MCF 10A (cell line): ENCODE results near the gene CENPE. TPM values are rescaled to one million over a fixed set of nuclear protein-coding genes. Genes with fewer than 3 reads are reported as not detected.

Experiments used
- BruUV-seq: library from RNA; stranded (reverse); fragments of 400-500 nt; replicated peaks from 2 replicates; lab custom pipeline; 2021; lab: Mats Ljungman, UMichigan
- CTCF ChIA-PET: fragments of 300-600 bp; sonication (Branson Sonifier 250); formaldehyde crosslinking; extraction: SDS; loops from one replicate; lab custom pipeline; 2021; ENCODE audit warnings: antibody characterized with exemption, inconsistent platforms; lab: Yijun Ruan, JAX
- POLR2A ChIA-PET: fragments of 300-600, 350-650 bp; sonication (Branson Sonifier 250); formaldehyde crosslinking; extraction: SDS; loops from one replicate; lab custom pipeline; 2020; ENCODE audit warnings: antibody characterized with exemption, inconsistent platforms; lab: Yijun Ruan, JAX
- DNase-seq: peaks from one replicate; pipeline ENCODE4 v3.0.0-alpha.2; 2018; ENCODE audit not compliant: unreplicated experiment
- H3K27ac Mint-ChIP-seq: one replicate; pipeline ENCODE4 v1.8.0; 2022; ENCODE audit warnings: mild to moderate bottlenecking, low read depth, mixed read lengths; ENCODE audit not compliant: unreplicated experiment
- H3K27me3 Mint-ChIP-seq: one replicate; pipeline ENCODE4 v1.8.0; 2022; ENCODE audit warnings: mixed read lengths; ENCODE audit not compliant: insufficient read depth, unreplicated experiment
- H3K36me3 Mint-ChIP-seq: one replicate; pipeline ENCODE4 v1.8.0; 2022; ENCODE audit warnings: mild to moderate bottlenecking, moderate library complexity, mixed read lengths; ENCODE audit not compliant: insufficient read depth, unreplicated experiment
- H3K4me1 Mint-ChIP-seq: one replicate; pipeline ENCODE4 v1.8.0; 2022; ENCODE audit warnings: mixed read lengths; ENCODE audit not compliant: insufficient read depth, unreplicated experiment
- H3K4me3 Mint-ChIP-seq: one replicate; pipeline ENCODE4 v1.8.0; 2022; ENCODE audit warnings: mild to moderate bottlenecking, moderate library complexity, mixed read lengths; ENCODE audit not compliant: unreplicated experiment
- H3K9me3 Mint-ChIP-seq: one replicate; pipeline ENCODE4 v1.8.0; 2022; ENCODE audit warnings: mixed read lengths; ENCODE audit not compliant: unreplicated experiment
- intact Hi-C: fragments of 100-400 bp; cut with micrococcal nuclease; formaldehyde crosslinking; loops from 2 replicates; pipeline ENCODE4 v1.14.1; 2022
- total RNA-seq: library from RNA; stranded (reverse); gene quantifications from 2 replicates; pipeline ENCODE4 v1.2.3, GENCODE V29; 2022
- TF ChIP-seq, protein P1 (sequence below): fragments of 200-600 bp; IDR thresholded peaks from one replicate; pipeline ENCODE4 v1.8.0; 2022; ENCODE audit warnings: antibody characterized with exemption, mild to moderate bottlenecking; ENCODE audit not compliant: unreplicated experiment

Gene CENPE
- total RNA-seq, 1 experiment from 2014 or later = 32.4 TPM

GRCh38 chr4:103168993-103169392 lies 29.1 kb downstream of the CENPE start:
- Mint-ChIP-seq H3K27me3 (no peaks in the 10 kb centered on the region), H3K9me3 (peaks cover 18% of the 10 kb centered on the region)

DNA sequence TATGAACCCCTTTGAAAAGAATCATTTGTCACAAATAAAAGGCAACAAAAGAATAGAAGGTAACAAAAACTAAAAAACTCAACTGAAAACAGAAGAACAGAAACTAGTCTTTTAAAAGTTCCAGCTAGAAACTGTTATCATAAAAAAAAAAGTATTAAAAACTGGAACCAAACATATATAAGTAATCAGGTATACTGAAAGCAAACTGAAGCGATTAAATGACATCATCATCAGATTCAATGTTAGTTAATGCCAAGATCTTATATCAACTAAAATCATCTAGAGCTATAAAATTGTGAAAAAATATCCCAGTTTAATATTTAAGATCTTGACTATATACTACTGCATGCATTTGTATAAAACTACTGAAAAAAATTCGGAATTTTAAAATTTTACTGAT lies 36.0 kb downstream of the CENPE start:
- peaks cover 8% of the 10 kb centered on the region for H3K36me3 Mint-ChIP-seq
- TF ChIP-seq, protein P1, sequence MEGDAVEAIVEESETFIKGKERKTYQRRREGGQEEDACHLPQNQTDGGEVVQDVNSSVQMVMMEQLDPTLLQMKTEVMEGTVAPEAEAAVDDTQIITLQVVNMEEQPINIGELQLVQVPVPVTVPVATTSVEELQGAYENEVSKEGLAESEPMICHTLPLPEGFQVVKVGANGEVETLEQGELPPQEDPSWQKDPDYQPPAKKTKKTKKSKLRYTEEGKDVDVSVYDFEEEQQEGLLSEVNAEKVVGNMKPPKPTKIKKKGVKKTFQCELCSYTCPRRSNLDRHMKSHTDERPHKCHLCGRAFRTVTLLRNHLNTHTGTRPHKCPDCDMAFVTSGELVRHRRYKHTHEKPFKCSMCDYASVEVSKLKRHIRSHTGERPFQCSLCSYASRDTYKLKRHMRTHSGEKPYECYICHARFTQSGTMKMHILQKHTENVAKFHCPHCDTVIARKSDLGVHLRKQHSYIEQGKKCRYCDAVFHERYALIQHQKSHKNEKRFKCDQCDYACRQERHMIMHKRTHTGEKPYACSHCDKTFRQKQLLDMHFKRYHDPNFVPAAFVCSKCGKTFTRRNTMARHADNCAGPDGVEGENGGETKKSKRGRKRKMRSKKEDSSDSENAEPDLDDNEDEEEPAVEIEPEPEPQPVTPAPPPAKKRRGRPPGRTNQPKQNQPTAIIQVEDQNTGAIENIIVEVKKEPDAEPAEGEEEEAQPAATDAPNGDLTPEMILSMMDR = no peak
- DNase-seq = no peak
- no peaks in the 10 kb centered on the region for H3K9me3 Mint-ChIP-seq
- intact Hi-C loops = no loop called here
- no TSS peak for BruUV-seq
- no peaks in the 10 kb centered on the region for H3K4me1 Mint-ChIP-seq
- ChIA-PET POLR2A (interaction anchor here (0.7 to 1.9 kb wide), 2 partner anchors 12 to 19 kb away, joined by 3 to 7 read pairs; no protein-coding TSS in a partner anchor), CTCF (interaction anchor here (0.6 kb wide), 2 partner anchors 966 to 1181 kb away, joined by 3 read pairs; no protein-coding TSS in a partner anchor)
- H3K27me3 Mint-ChIP-seq = no peaks in the 10 kb centered on the region
- H3K27ac Mint-ChIP-seq = no peak overlapping the region
- H3K4me3 Mint-ChIP-seq = no peak overlapping the region

More at GRCh38 chr4:103168993-103169392, 29.1 kb downstream of the CENPE start:
- POLR2A ChIA-PET = no interaction called here
- no TSS peak for BruUV-seq
- intact Hi-C loops = no loop called here
- no peak for DNase-seq
- Mint-ChIP-seq H3K36me3 (peaks cover 18% of the 10 kb centered on the region), H3K4me3 (no peak overlapping the region), H3K4me1 (peaks cover 25% of the 10 kb centered on the region), H3K27ac (no peak overlapping the region)
- CTCF ChIA-PET = interaction anchor here (0.6 to 1.1 kb wide), 5 partner anchors 10 to 107 kb away, joined by 3 to 5 read pairs (median 3); no protein-coding TSS in a partner anchor
- TF ChIP-seq, protein P1 = no peak

GRCh38 chr4:103158760-103159159 lies 39.4 kb downstream of the CENPE start:
- intact Hi-C loops = no loop called here
- no peaks in the 10 kb centered on the region for H3K27me3 Mint-ChIP-seq
- DNase-seq = no peak
- CTCF ChIA-PET = interaction anchor here (0.7 kb wide), 1 partner anchor 9 kb away, joined by 3 read pairs; no protein-coding TSS in a partner anchor
- H3K27ac Mint-ChIP-seq = no peak overlapping the region
- TF ChIP-seq, protein P1 = no peak
- H3K36me3 Mint-ChIP-seq = peaks cover 22% of the 10 kb centered on the region
- peaks cover 5% of the 10 kb centered on the region for H3K9me3 Mint-ChIP-seq
- POLR2A ChIA-PET = interaction anchor here (0.8 kb wide), 1 partner anchor 844 kb away, joined by 3 read pairs; no protein-coding TSS in a partner anchor
- BruUV-seq = TSS peak; percentile 86
- no peak overlapping the region for H3K4me3 Mint-ChIP-seq
- H3K4me1 Mint-ChIP-seq = no peaks in the 10 kb centered on the region

DNA sequence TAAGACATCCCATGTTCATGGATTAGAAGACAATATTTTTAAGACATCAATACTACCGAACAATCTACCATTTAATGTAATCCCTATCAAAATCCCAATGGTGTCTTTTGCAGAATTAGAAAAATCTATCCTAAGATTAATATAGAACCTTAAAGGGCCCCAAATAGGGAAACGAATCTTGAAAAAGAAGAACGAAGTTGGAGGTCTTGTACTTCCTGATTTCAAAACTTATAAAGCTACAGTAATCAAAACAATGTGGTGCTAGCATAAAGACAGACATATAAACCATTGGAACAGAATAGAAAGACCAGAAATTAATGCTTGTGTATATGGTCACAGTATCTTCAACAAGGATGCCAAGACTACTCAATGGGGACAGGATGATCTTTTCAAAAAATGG lies 42.0 kb downstream of the CENPE start:
- no TSS peak for BruUV-seq
- DNase-seq = no peak
- Mint-ChIP-seq H3K36me3 (peaks cover 14% of the 10 kb centered on the region), H3K4me3 (no peak overlapping the region), H3K9me3 (peaks cover 5% of the 10 kb centered on the region), H3K27me3 (no peaks in the 10 kb centered on the region), H3K27ac (no peak overlapping the region), H3K4me1 (peaks cover 10% of the 10 kb centered on the region)
- CTCF ChIA-PET = interaction anchor here (1.0 kb wide), 1 partner anchor 12 kb away, joined by 3 read pairs; no protein-coding TSS in a partner anchor
- intact Hi-C loops = no loop called here
- POLR2A ChIA-PET = no interaction called here
- TF ChIP-seq, protein P1 = no peak
